ENCODE measurements around the gene SLC26A9. TPM values are rescaled to one million over a fixed set of nuclear protein-coding genes. Genes with fewer than 3 reads are reported as not detected.

The SLC26A9 gene
- total RNA-seq, 4 donors from 2014 or later: not detected

DNA sequence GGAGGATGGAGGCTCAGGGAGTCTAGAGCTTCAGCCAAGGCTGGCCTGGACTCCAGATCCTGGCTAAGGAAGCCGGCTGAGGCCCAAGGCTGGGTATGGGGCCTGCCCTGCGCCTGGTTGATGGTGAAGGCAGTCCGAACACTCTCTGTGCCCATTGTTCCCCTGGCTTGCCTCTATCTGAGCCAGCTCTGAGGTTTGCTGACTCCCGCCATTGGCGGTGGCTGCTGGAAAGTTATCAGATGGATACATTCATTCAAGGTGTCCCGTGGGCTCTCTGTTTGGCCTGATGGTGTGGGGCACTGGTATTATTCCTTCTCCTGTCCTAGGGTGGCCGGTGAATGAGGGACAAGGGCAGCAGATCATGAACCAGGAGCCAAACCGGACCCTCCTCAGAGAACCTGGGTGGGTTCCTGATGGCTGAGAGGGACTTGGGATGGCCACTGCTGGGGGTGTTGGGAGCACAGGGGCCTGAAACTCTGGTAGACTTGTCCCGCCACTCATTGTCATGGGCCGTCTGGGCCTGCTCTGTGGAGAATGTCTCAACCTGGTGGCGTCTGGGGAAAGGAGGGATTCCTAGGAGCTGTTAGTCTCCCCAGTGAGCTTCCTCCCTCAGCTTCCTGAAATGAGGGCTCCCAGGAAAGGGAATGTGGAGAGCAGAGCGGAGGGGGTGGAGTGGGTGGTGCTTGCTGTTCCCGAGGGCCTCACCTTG is 22.2 kb downstream of the SLC26A9 start:
- TF ChIP-seq, protein P1, sequence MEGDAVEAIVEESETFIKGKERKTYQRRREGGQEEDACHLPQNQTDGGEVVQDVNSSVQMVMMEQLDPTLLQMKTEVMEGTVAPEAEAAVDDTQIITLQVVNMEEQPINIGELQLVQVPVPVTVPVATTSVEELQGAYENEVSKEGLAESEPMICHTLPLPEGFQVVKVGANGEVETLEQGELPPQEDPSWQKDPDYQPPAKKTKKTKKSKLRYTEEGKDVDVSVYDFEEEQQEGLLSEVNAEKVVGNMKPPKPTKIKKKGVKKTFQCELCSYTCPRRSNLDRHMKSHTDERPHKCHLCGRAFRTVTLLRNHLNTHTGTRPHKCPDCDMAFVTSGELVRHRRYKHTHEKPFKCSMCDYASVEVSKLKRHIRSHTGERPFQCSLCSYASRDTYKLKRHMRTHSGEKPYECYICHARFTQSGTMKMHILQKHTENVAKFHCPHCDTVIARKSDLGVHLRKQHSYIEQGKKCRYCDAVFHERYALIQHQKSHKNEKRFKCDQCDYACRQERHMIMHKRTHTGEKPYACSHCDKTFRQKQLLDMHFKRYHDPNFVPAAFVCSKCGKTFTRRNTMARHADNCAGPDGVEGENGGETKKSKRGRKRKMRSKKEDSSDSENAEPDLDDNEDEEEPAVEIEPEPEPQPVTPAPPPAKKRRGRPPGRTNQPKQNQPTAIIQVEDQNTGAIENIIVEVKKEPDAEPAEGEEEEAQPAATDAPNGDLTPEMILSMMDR (IDR thresholded peaks at IDR 0.05; ENCODE audit: low read depth): no peak

DNA sequence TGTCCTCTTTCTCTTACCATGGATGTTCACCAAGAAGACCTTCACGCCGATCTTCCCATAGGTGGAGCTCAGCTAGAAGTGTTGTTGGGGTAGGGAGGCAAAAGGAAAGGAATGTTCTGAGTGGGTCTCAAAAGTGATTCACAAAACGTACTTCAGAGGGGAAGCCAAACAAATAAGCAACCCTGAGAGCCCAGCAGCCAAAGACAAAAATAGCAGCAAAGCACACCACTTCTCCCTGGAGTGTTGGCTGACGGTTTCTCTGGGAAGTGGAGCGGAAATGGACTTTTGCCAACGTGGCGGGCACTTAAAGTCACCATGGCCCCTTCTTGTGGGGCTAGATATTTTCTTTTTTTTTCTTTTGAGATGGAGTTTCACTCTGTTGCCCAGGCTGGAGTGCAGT is 23.1 kb downstream of the SLC26A9 start:
- TF ChIP-seq, protein P1 (IDR thresholded peaks at IDR 0.05; ENCODE audit: low read depth): no peak

DNA sequence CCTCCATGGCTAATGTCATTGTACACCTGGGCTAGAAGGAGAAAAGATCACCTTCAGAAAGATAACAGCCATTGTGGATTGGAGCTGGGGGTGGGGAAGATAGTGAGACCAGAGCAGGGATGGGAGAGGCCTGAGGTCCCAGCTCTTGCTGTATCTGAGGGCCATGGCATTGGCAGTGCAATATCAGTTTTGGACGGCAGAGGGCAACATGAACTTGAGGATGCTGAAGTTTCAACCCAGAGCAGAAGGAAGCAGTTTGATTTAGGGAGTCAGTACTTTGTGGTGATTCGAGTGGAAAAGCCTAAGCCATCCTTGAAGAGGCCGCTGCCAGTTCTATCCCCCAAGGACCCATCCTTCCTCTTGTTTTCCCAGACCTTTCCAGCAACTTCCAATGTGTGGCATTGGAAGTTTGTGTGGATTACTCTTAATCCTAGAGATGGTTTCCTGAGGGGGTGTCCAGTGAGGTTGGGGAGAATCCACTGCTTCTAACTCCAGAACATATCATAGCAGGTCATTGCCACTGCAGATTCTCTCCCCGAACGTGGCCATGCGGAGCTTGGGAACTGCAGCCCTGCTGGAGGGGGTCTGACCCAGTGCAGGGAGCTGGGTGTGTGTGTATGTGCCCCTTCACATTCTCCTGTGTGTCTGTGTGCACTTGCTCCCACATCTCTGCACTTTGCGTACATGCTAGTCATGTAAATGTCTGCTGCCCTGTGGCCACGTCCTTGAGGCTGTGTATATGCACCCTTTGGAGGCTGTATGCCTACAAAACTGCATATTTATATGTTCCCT is 24.1 kb downstream of the SLC26A9 start:
- TF ChIP-seq, protein P1 (IDR thresholded peaks at IDR 0.05; ENCODE audit: low read depth): no peak

DNA sequence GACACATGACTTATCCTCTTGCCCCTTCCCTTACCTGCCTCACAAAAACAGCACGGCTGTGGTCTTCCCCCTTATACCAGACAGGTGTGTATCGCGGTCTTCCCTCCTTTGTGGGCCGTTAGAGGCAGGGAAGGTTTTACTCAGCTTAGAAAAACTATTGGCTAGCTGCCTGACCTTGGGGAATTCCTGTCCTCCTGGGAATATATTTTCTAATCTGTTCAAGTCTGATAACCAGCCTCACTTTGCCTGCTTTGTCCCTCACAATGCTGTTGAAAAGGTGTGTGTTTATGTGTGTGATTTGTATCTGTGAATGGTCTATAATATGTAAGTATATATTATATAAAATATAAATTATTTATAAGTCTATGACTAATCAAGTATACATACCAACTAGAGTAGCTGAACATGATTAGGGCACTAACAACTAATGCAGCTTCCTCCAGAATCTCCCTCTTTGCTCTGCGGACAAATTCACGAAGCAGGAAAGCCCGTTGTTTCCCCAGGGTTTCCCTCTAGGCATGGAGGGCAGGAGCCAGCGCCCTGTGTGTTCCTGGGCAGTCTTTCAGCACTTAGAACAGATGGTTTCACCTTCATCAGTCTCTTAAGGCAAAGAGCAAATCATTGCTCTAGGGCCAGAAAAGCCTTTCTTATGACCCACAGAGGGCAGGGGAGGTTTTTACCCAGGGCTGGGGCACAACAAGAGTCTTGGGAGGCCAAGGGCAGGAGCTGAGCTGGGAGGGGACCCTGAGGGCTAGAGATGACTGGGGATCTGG is 25.6 kb downstream of the SLC26A9 start:
- TF ChIP-seq, protein P1 (IDR thresholded peaks at IDR 0.05; ENCODE audit: low read depth): no peak

DNA sequence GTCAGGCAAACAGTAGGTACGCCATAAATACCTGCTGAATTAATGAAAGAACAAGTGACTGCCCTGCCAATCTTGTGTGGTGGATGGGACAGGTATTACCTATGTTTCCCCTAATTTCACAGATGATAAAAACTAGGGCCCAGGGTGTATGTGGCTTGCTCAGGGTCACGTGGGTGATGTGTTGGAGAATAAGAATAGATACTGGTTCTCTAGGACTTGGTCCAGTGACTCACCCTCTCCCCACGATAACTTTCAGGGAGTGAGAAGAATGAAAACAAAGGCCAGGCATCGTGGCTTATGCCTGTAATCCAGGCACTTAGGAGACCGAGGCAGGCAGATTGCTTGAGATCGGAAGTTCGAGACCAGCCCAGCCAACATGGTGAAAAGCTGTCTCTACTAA is 26.7 kb downstream of the SLC26A9 start:
- TF ChIP-seq, protein P1 (IDR thresholded peaks at IDR 0.05; ENCODE audit: low read depth): no peak

DNA sequence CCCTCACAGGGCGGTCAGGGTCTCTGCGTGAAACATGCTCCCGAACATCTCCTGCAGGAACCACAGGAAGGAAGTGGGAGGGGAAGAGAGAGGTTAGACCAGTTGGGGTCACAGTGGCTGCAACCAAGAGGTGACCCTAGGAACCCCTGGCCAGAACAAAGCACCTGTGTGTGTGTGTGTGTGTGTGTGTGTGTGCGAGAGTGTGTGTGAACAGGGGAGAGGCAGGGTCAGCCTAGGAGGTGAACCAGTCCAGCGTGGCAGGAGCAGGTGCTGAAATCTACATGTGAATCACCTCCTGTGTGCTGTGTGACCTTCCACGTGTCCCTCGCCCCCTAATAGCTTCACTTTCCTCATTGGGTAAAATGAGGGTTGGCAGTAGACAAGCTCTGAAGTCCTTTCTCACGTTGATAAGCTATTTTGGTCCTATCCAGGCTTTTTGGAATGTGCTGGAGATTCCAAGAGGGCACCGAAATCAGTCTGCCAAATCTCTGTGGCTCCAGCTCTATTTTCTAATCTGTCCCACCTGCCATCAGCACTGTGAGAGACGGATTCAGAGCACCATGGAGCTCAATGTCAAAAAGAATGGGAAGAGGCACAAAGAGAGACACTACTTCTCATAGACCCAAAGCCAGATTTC is 27.8 kb downstream of the SLC26A9 start:
- TF ChIP-seq, protein P1 (IDR thresholded peaks at IDR 0.05; ENCODE audit: low read depth): no peak

Measured in subcutaneous adipose tissue (tissue), 4 donors.